Activated CD8-positive, alpha-beta T cell treated with anti-CD3 and anti-CD28 coated beads for 36 hours (primary cell): ENCODE measurements around the gene WTIP. TPM values are rescaled to one million over a fixed set of nuclear protein-coding genes. Genes with fewer than 3 reads are reported as not detected.

Experiments used
- ATAC-seq: fragments of 200-7000 bp; cut with Tn5 transposase; one replicate; pipeline ENCODE4 v1.10.0; 2021; ENCODE audit warnings: mild to moderate bottlenecking, moderate library complexity
- CTCF ChIA-PET: fragments of 350-600 bp; sonication (Branson Sonifier 250); formaldehyde crosslinking; loops from one replicate; lab custom pipeline; 2021; ENCODE audit warnings: antibody characterized with exemption; lab: Charles Lee
- POLR2A ChIA-PET: fragments of 350-600 bp; sonication (Branson Sonifier 250); formaldehyde crosslinking; loops from one replicate; lab custom pipeline; 2021; ENCODE audit warnings: antibody characterized with exemption; lab: Charles Lee
- DNase-seq: peaks from one replicate; pipeline ENCODE4 v3.0.0-alpha.2; 2020
- H3K27ac Mint-ChIP-seq: one replicate; pipeline ENCODE4 v1.8.0; 2021; ENCODE audit warnings: mild to moderate bottlenecking, mixed read lengths
- H3K27me3 Mint-ChIP-seq: one replicate; pipeline ENCODE4 v1.8.0; 2021; ENCODE audit warnings: mixed read lengths
- H3K36me3 Mint-ChIP-seq: one replicate; pipeline ENCODE4 v1.8.0; 2021; ENCODE audit warnings: low read depth, mixed read lengths
- H3K4me1 Mint-ChIP-seq: one replicate; pipeline ENCODE4 v1.8.0; 2021; ENCODE audit warnings: low read depth, mixed read lengths
- H3K4me3 Mint-ChIP-seq: one replicate; pipeline ENCODE4 v1.8.0; 2021; ENCODE audit warnings: mild to moderate bottlenecking, moderate library complexity, mixed read lengths
- H3K9me3 Mint-ChIP-seq: one replicate; pipeline ENCODE4 v1.8.0; 2021; ENCODE audit warnings: mixed read lengths
- CTCF ChIP-seq: fragments of 200-600 bp; IDR thresholded peaks from one replicate; pipeline ENCODE4 v1.8.0; 2022; ENCODE audit warnings: antibody characterized with exemption, mild to moderate bottlenecking
- intact Hi-C: fragments of 100-400 bp; cut with micrococcal nuclease; formaldehyde crosslinking; loops from one replicate; pipeline ENCODE4 v1.10.0; 2022
- total RNA-seq, 2 experiments: library from RNA; stranded (reverse); gene quantifications; one replicate each; pipeline ENCODE4 v1.2.3, GENCODE V29; 2021

Gene WTIP
- total RNA-seq, 2 experiments from 2014 or later = 0.54 to 0.63 TPM

- CTCF ChIA-PET = no interaction called here
- TF ChIP-seq CTCF = no peak
- ATAC-seq = no peak
- no peak overlapping the region for H3K4me3 Mint-ChIP-seq
- H3K9me3 Mint-ChIP-seq = no peaks in the 10 kb centered on the region
- POLR2A ChIA-PET = no interaction called here
- intact Hi-C loops = no loop called here
- DNase-seq = no peak
- peaks cover 7% of the 10 kb centered on the region for H3K4me1 Mint-ChIP-seq
- H3K27me3 Mint-ChIP-seq = peaks cover 10% of the 10 kb centered on the region
- no peak overlapping the region for H3K27ac Mint-ChIP-seq
- no peaks in the 10 kb centered on the region for H3K36me3 Mint-ChIP-seq
Observed at GRCh38 chr19:34504273-34504808, 22.8 kb downstream of the WTIP start.

- Mint-ChIP-seq H3K4me1 (peaks cover 5% of the 10 kb centered on the region), H3K36me3 (no peaks in the 10 kb centered on the region), H3K27me3 (peaks cover 8% of the 10 kb centered on the region), H3K9me3 (no peaks in the 10 kb centered on the region), H3K4me3 (no peak overlapping the region), H3K27ac (no peak overlapping the region)
- POLR2A ChIA-PET = no interaction called here
- DNase-seq = no peak
- TF ChIP-seq CTCF = no peak
- ATAC-seq = no peak
- intact Hi-C loops = no loop called here
- CTCF ChIA-PET = no interaction called here
Observed at GRCh38 chr19:34504809-34505291, 23.3 kb downstream of the WTIP start.

GRCh38 chr19:34505321-34506025 is 23.9 kb downstream of the WTIP start:
- POLR2A ChIA-PET = no interaction called here
- DNase-seq (no peak), ATAC-seq (no peak)
- Mint-ChIP-seq H3K4me3 (no peak overlapping the region), H3K27me3 (peaks cover 8% of the 10 kb centered on the region), H3K27ac (no peak overlapping the region), H3K9me3 (peaks cover 2% of the 10 kb centered on the region), H3K36me3 (no peaks in the 10 kb centered on the region), H3K4me1 (peaks cover 3% of the 10 kb centered on the region)
- CTCF ChIA-PET = no interaction called here
- TF ChIP-seq CTCF = no peak
- intact Hi-C loops = no loop called here

GRCh38 chr19:34506026-34506370 is 24.4 kb downstream of the WTIP start:
- Mint-ChIP-seq H3K9me3 (peaks cover 8% of the 10 kb centered on the region), H3K36me3 (no peaks in the 10 kb centered on the region), H3K4me1 (peaks cover 3% of the 10 kb centered on the region), H3K27me3 (peaks cover 8% of the 10 kb centered on the region), H3K27ac (no peak overlapping the region), H3K4me3 (no peak overlapping the region)
- no peak for TF ChIP-seq CTCF
- no peak for ATAC-seq
- POLR2A ChIA-PET = no interaction called here
- CTCF ChIA-PET = no interaction called here
- DNase-seq = no peak
- intact Hi-C loops = no loop called here

DNA sequence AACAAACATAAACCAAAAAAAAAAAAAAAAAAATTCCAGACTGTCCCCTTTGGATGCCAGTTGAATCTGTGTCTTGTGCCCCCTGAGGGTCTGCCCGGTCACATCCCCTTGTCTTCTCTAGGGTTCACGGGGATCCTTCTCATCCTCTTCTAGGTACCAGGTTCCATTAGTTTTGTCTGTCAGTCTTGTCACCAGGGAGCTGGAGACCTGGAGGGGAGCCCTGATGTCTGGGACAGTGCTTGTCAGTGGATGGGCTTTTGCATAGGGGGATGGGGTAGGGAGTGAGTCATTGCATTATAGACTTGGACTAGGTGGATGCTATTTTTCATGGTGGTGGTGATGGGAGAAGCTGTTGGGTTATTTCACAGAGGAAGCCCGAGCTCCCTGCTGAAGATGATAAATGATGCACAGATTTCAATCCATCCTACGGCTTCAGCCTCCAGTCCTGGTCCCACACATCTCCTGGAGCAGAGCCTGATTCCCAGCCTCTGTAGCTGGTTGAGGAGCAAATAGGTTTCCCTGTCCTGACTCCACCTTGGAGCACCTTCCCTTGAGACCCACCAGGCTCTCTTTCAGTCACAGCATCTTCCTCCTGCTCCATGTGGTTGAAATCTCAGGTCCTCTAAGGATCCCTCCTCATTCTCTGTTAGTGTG is 26.0 kb downstream of the WTIP start:
- Mint-ChIP-seq H3K27ac (no peak overlapping the region), H3K9me3 (peaks cover 16% of the 10 kb centered on the region), H3K4me1 (no peaks in the 10 kb centered on the region), H3K36me3 (no peaks in the 10 kb centered on the region), H3K27me3 (peaks cover 6% of the 10 kb centered on the region), H3K4me3 (no peak overlapping the region)
- ChIA-PET POLR2A (no interaction called here), CTCF (interaction anchor here (0.6 kb wide), 1 partner anchor 269 kb away, joined by 3 read pairs; no protein-coding TSS in a partner anchor)
- no peak for TF ChIP-seq CTCF
- DNase-seq (no peak), ATAC-seq (no peak)
- intact Hi-C loops = no loop called here
